ENCODE data around the gene ARHGAP8. TPM values are rescaled to one million over a fixed set of nuclear protein-coding genes. Genes with fewer than 3 reads are reported as not detected.

The ARHGAP8 gene
- total RNA-seq, 1 donor from 2014 or later, result 0.96 TPM

- Mint-ChIP-seq H3K4me3 (no peak overlapping the region), H3K27ac (ENCODE audit: unreplicated experiment) (no peak overlapping the region), H3K36me3 (ENCODE audit: low read depth) (no peaks in the 10 kb centered on the region), H3K4me1 (peaks cover 14% of the 10 kb centered on the region), H3K9me3 (no peaks in the 10 kb centered on the region), H3K27me3 (ENCODE audit: low read depth) (no peaks in the 10 kb centered on the region)
- DNase-seq (ENCODE audit: low read depth, low spot score), result no peak
- no peak for TF ChIP-seq CTCF (conservative IDR thresholded peaks at IDR 0.05)
Measured at GRCh38 chr22:44721213-44721612, 31.2 kb upstream of the ARHGAP8 start.

GRCh38 chr22:44722611-44723010 lies 29.8 kb upstream of the ARHGAP8 start:
- no peak overlapping the region for H3K27ac Mint-ChIP-seq (ENCODE audit: unreplicated experiment)

GRCh38 chr22:44723801-44724200 lies 28.6 kb upstream of the ARHGAP8 start:
- Mint-ChIP-seq H3K36me3 (ENCODE audit: low read depth) (no peaks in the 10 kb centered on the region), H3K4me1 (peaks cover 14% of the 10 kb centered on the region), H3K9me3 (no peaks in the 10 kb centered on the region), H3K27me3 (ENCODE audit: low read depth) (no peaks in the 10 kb centered on the region), H3K27ac (ENCODE audit: unreplicated experiment) (no peak overlapping the region), H3K4me3 (no peak overlapping the region)
- TF ChIP-seq CTCF (conservative IDR thresholded peaks at IDR 0.05), result no peak
- DNase-seq (ENCODE audit: low read depth, low spot score), result no peak

More at GRCh38 chr22:44722611-44723010, 29.8 kb upstream of the ARHGAP8 start:
- no peaks in the 10 kb centered on the region for H3K27me3 Mint-ChIP-seq (ENCODE audit: low read depth)
- H3K9me3 Mint-ChIP-seq, result no peaks in the 10 kb centered on the region
- no peaks in the 10 kb centered on the region for H3K36me3 Mint-ChIP-seq (ENCODE audit: low read depth)
- TF ChIP-seq CTCF (conservative IDR thresholded peaks at IDR 0.05), result no peak
- no peak overlapping the region for H3K4me3 Mint-ChIP-seq
- DNase-seq (ENCODE audit: low read depth, low spot score), result no peak
- peaks cover 14% of the 10 kb centered on the region for H3K4me1 Mint-ChIP-seq

GRCh38 chr22:44724416-44724815 lies 28.0 kb upstream of the ARHGAP8 start:
- H3K9me3 Mint-ChIP-seq, result no peaks in the 10 kb centered on the region
- TF ChIP-seq CTCF (conservative IDR thresholded peaks at IDR 0.05), result no peak
- no peaks in the 10 kb centered on the region for H3K27me3 Mint-ChIP-seq (ENCODE audit: low read depth)
- no peak overlapping the region for H3K4me3 Mint-ChIP-seq
- no peak overlapping the region for H3K27ac Mint-ChIP-seq (ENCODE audit: unreplicated experiment)
- H3K4me1 Mint-ChIP-seq, result peaks cover 19% of the 10 kb centered on the region
- H3K36me3 Mint-ChIP-seq (ENCODE audit: low read depth), result no peaks in the 10 kb centered on the region
- DNase-seq (ENCODE audit: low read depth, low spot score), result no peak

- no peaks in the 10 kb centered on the region for H3K27me3 Mint-ChIP-seq (ENCODE audit: low read depth)
- H3K4me3 Mint-ChIP-seq, result no peak overlapping the region
- H3K9me3 Mint-ChIP-seq, result no peaks in the 10 kb centered on the region
- H3K27ac Mint-ChIP-seq (ENCODE audit: unreplicated experiment), result no peak overlapping the region
- no peak for TF ChIP-seq CTCF (conservative IDR thresholded peaks at IDR 0.05)
- no peak for DNase-seq (ENCODE audit: low read depth, low spot score)
- H3K36me3 Mint-ChIP-seq (ENCODE audit: low read depth), result no peaks in the 10 kb centered on the region
- peaks cover 23% of the 10 kb centered on the region for H3K4me1 Mint-ChIP-seq
Measured at GRCh38 chr22:44724859-44725258, 27.5 kb upstream of the ARHGAP8 start.

- Mint-ChIP-seq H3K27me3 (ENCODE audit: low read depth) (no peaks in the 10 kb centered on the region), H3K4me3 (no peak overlapping the region), H3K36me3 (ENCODE audit: low read depth) (peaks cover 3% of the 10 kb centered on the region), H3K27ac (ENCODE audit: unreplicated experiment) (no peak overlapping the region), H3K4me1 (peaks cover 29% of the 10 kb centered on the region), H3K9me3 (no peaks in the 10 kb centered on the region)
- TF ChIP-seq CTCF (conservative IDR thresholded peaks at IDR 0.05), result no peak
- DNase-seq (ENCODE audit: low read depth, low spot score), result no peak
Measured at GRCh38 chr22:44726439-44726838, 25.9 kb upstream of the ARHGAP8 start.

Measured in neural crest cell (in vitro differentiated cells).